GM15510 (cell line): Measurements from ENCODE around the gene SLC22A5.
A peak's percentile ranks its signal among the peaks of the same experiment; 100 is the strongest.

Experiments
- POLR2A ChIP-seq: IDR thresholded peaks from 3 replicates; pipeline ENCODE4 v1.6.1; 2011; ENCODE audit warnings: borderline replicate concordance; ENCODE audit not compliant: insufficient read length; ENCODE audit errors: extremely low read depth

Gene SLC22A5

DNA sequence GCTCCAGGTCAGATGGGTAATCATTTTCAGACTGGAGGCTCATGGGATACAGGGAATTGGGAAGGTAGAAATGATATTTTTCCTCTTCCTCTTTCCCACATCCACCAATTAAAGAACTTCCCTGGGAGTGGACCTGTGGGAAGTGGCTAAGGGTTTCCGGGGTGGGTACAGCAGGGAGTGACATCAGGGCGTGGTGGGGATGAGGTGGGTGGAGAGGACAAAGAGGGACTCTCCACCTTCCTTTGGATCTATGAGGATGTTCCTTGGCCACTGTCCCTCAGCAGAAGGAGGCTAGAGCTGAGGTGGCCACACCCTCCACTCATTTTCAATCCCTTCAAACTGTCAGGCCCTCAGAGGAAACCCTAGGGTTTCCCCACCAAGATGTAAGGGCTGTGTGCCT, 66.4 kb downstream of the SLC22A5 start:
- no peak for TF ChIP-seq POLR2A

- no peak for TF ChIP-seq POLR2A
Measured at GRCh38 chr5:132436936-132437335, 67.4 kb downstream of the SLC22A5 start.

DNA sequence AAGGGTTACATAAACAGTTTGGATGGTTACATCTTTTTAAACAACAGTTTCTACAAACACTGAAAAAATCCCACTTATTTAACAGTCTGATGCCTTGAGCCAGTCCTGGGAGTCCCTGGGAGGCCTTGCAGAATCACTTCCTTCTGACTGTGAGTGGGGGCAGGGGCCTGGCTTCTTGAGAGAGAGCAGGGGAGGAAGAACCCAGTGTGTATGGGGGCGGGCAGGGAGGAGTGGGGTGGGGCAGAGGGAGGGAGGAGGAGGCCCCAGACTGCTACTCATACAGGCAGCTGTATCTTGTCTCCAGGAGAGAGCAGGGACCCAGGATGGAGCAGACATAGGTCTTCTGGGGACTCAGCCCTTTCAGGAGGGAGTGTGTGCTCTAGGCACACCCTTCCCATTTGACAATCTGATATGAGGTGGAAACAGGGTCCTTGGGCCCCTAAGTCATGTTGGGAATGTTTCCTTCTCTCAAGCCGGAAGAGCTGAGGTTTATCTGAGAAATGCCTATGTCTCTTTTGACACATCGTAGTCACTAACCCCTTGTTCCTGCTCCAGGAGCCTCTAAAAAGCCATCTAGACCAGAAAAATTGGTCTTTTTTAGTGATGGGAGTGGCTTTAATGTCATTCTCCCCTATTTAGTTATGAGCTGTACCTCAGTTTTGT, 68.2 kb downstream of the SLC22A5 start:
- TF ChIP-seq POLR2A: peak; percentile 29

GRCh38 chr5:132438917-132439316, 69.4 kb downstream of the SLC22A5 start:
- TF ChIP-seq POLR2A: no peak

GRCh38 chr5:132439521-132440089, 70.1 kb downstream of the SLC22A5 start:
- no peak for TF ChIP-seq POLR2A

DNA sequence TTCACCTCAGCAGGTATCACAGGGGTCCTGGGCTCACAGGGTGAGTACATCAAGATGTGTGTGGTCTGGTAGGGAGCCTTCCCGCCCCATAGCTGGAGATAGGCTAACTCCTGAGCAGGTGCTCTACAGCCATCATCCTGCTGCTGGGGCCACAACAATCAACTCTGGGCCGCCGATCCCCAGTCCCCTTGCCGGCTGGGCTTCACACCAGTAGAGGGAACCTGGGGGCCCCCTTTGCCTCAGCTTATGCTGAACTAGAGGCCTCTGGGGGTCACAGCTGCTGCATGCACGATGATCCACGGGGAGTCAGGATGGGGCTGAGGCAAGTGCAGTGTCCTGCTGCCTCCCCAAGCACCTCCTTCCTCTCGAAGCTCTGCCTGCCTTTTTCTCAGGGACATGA, 74.6 kb downstream of the SLC22A5 start:
- no peak for TF ChIP-seq POLR2A
